ENCODE results near the gene CLASP2.
"Not testable (repeated sequence)": the region's sequence is repeated elsewhere in the genome, so short reads cannot be mapped to it uniquely, and the experiment has no call there.

CLASP2 gene

DNA sequence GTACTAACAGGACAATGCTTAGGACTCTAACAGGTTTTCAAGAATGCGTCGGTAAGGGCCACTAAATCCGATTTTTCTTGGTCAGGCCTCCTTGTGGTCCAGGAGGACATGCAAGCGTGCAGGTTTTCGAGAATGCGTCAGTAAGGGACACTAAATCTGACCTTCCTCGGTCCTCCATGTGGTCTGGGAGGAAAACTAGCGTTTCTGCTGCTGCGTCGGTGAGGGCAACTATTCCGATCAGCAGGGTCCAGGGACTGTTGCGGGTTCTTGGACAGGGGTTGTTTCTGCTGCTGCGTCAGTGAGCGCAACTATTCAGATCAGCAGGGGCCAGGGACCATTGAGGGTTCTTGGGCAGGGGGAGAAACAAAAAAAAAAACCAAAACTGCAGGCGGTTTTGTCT is 270.1 kb downstream of the CLASP2 start:
- no peak overlapping the region for H3K4me3 ChIP-seq (ENCODE audit: low read depth, low read length)
- DNase-seq (ENCODE audit: low read depth, low spot score), result no peak
- POLR2A ChIA-PET, result no interaction called here
- TF ChIP-seq, protein P1, sequence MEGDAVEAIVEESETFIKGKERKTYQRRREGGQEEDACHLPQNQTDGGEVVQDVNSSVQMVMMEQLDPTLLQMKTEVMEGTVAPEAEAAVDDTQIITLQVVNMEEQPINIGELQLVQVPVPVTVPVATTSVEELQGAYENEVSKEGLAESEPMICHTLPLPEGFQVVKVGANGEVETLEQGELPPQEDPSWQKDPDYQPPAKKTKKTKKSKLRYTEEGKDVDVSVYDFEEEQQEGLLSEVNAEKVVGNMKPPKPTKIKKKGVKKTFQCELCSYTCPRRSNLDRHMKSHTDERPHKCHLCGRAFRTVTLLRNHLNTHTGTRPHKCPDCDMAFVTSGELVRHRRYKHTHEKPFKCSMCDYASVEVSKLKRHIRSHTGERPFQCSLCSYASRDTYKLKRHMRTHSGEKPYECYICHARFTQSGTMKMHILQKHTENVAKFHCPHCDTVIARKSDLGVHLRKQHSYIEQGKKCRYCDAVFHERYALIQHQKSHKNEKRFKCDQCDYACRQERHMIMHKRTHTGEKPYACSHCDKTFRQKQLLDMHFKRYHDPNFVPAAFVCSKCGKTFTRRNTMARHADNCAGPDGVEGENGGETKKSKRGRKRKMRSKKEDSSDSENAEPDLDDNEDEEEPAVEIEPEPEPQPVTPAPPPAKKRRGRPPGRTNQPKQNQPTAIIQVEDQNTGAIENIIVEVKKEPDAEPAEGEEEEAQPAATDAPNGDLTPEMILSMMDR (IDR thresholded peaks at IDR 0.05; ENCODE audit: insufficient read depth, low read length, missing control alignments), result no peak
- CTCF ChIA-PET, result no interaction called here

DNA sequence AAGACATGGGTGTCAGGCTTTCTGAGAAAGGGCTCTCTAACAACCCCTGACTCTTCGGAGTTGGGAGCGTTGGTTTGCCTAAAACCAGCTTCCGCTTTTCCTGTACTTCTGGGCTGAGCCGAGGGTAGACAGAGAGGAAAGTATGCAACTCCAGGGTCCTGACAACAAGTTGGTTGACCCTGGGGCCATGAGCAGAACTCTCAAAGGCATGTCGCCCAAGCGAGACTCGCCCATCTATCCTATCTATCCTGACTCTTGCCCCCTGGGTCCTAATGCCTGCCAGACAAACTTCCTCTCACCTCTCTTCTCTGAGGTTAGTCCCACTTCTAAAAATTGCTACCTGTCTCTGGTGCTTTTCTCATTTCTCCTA is 270.8 kb downstream of the CLASP2 start:
- H3K4me3 ChIP-seq (ENCODE audit: low read depth, low read length); DNase-seq (ENCODE audit: low read depth, low spot score); POLR2A ChIA-PET; CTCF ChIA-PET: not testable (repeated sequence)
